G401.6 (cell line): ENCODE results near the gene CDKN1C.
"Not testable (repeated sequence)": the region's sequence is repeated elsewhere in the genome, so short reads cannot be mapped to it uniquely, and the experiment has no call there.

Experiments used
- FAIRE-seq: peaks from 2 replicates; lab custom pipeline; 2012; peaks lifted over from hg19 to GRCh38; lab: Jason Lieb, UNC

The CDKN1C gene

DNA sequence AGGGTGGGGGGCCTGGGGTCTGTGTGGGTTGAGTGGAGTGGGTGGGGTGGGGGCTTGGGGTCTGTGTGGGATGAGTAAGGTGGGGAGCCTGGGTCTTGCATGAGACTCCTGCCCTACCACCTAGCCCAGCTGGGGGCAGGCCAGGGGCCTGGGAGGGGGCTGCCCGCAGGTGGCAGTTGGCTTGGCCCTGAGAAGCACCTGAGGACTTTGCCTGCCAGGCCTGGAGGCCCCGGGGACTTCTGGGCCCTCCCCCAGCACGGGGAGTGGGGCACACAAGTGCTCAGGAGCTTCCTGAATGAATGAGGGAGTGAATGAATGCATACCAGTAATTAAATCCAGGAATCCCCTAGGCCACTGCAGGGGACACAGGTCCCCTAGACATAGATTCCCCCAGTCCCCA is 37.1 kb upstream of the CDKN1C start:
- FAIRE-seq = no peak

DNA sequence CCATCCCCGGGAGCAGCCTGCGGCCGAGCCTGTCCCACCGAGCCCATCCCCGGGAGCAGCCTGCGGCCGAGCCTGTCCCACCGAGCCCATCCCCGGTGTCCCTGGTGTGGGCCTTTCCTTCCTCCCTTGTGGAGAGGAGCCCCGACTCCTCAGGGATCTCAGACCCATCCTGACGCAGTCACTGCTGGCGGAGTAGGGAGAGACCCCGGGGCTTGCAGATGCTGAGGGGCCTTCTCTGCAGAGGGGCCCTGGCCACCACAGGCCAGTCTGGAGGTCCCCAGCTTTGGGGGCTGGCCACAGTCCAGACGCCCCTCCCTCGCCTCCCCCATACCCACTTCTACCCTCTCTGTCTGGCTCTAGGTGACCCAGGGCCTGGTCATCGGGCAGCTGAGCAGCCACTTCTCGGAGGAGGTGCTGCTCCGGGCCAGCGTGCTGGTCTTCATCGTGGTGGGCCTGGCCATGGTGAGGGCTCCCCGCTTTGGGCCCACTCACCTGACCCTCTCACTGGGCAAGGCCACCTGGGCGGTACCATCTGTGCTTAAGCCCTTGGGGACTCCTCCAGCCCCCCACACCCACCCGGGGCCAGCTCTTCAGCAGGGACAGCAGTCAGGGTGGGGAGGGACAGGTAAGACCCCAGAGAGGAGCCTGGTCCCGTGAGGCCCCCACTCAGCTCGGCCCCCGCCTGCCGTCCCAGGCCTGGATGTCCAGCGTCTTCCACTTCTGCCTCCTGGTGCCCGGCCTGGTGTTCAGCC is 36.3 kb upstream of the CDKN1C start:
- FAIRE-seq = no peak

DNA sequence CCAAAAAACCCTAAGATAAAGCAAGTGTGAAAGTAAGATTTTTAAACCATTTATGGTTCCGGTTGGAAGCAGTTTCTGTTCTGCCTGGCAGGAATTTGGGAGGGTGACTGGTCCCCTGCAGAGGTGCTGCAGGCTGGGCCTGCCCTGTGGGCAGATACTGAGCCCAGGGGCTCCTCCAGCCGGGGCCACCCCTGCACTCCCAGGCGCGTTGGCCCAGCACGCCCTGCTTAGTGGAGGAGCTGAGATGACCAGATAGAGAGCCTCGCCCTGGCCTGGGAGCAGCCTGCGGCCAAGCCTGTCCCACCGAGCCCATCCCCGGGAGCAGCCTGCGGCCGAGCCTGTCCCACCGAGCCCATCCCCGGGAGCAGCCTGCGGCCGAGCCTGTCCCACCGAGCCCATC is 35.7 kb upstream of the CDKN1C start:
- no peak for FAIRE-seq

DNA sequence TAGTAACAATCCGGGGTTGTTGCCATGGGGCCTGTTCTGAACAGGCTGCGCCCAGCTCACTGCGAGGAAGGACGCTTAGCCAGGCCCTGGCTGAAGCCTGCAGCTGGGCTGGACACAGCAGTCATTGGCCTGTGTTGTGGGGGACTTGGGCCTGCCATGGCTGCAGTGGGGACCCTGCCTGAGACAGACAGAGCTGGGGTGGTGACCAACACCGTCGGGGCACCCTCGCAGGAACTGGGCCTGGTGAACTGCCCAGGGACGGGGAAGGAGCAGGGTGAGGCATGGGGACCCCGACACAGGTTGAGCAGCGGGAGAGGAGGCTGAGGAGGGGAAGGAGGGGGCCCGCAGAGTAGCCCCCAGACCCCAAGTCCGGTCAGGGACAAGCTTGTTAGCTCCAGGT is 34.8 kb upstream of the CDKN1C start:
- FAIRE-seq = no peak

DNA sequence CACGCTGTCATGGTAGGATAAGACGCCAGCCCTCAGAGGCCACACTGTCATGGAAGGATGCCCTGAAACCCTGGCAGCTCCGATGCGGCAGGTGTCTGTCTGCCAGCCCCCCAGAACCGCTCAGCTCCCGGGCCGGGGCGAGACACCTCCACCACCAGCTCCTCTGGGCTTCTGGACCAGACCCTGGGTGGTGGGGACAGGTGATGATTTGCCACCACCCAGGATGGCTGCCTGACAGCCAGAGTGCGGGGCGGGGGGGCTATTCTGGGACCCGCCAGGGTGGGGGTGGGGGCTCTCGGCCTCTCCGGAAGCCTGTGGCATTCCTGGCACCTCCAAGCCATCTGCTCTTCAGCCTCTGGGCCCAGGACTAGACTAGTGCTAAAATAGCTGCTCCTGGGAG is 34.3 kb upstream of the CDKN1C start:
- FAIRE-seq = no peak

DNA sequence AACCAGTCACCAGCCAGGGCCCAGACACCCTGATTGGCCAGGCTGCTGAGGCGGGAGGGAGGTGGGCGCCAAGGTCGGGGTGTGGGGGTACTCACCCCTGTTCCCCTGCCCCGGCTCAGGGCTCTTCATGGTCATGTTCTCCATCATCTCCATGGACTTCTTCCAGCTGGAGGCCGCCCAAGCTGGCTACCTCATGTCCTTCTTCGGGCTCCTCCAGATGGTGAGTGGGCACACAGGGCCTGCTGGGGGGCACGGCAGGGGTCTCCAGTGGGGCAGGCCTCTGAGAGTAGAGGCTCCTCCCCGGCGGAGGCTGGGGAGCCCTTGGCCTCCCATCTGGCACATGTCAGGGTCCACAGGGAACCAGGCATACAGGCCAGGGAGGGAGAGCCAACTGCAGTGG is 33.6 kb upstream of the CDKN1C start:
- no peak for FAIRE-seq

DNA sequence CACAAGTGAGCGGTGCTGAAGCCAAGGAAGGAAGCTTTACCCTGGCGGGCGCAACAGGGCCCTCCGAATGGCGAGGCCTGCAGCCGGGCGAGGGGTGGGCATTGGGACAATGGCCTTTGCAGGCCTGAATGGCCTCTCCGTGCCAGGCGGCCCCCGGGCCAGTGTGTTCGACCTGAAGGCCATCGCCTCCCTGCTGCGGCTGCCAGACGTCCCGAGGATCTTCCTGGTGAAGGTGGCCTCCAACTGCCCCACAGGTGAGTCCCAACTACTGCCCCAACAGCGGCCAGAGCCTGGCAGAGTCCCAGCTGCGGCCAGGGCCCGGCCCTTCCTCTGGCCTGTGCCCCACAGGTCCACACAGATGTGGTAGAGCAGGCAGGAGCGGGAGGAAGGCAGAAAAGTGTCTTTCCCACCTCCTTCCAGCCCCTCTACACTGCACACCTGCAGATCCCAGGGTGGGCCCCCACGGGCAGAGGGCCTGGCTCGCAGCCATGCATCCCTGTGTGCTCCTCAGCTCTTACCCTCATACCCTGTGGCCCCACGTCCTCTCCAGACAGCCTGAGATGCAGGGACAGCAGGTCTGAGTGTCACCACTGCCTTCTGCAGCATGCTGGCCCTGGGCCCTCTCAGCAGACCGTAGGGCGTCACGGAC is 32.4 kb upstream of the CDKN1C start:
- no peak for FAIRE-seq

DNA sequence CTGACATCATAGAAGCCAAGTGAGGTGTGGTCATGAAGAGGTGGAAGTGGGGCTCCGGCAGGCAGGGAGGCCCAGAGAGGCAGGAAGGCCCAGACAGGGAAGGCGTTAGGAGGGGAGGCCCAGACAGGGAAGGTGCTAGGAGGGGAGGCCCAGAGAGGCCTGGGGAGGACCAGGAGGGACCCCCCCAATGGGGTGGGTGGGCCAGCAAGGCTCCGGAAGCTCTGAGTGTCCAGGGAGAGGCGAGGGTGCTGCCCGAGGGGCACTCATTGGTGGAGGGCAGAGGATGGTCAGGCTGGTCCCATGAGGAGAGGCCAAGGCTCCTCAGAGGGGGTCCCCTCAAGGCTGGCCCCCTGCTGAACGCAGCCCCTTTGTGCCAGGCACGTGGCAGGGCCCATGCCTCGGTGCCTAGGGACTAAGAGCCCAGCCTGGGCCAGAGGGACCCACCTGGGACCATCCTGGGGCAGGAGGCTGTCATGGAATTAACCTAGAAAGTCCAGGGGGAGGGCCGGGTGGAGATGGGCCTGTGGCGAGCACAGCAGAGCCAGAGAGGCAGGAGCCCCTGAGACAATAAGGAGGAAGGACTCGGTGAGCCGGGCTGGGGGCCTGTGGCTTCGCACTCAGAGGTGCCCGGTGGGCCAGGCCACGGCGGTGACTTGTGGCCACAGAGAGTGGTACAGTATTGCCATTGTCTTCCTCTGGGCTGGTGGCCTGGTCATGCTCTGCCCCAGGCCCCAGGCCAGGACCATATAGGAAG is 31.5 kb upstream of the CDKN1C start:
- no peak for FAIRE-seq

DNA sequence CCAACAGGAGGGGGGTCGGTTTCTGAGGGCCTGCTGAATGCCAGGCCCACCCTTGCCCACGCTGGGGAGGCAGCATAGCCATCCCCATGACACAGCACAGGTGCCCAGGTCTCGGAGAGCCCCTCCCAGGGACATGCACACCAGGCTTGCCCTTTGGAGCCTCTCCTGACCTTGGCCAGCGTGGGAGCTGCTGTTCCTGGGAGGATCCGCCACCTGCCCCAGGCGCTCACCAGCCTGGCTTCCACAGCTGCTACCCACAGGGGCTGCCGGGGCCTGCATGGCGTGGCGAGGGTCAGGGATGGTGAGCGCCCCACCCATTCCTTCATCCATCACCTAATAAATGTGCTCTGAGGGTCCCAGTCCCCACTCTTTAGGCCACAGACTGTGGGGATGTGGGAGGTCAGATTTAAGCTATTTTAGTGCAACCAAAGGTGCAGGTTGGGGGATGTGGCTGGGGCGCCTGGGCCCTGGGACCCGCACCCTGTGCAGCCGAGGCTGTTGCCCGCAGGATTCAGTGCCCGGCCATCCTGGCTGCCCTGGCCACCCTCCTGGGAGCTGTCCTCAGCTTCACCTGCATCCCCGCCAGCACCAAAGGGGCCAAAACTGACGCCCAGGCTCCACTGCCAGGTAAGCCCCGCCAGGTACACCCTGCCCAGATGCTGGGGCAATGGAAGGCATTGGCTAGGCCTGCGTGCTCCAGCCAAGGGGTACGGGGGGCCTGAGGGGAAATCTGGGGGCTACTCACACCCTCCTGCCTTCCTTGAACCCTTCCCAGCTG is 30.7 kb upstream of the CDKN1C start:
- FAIRE-seq = no peak

DNA sequence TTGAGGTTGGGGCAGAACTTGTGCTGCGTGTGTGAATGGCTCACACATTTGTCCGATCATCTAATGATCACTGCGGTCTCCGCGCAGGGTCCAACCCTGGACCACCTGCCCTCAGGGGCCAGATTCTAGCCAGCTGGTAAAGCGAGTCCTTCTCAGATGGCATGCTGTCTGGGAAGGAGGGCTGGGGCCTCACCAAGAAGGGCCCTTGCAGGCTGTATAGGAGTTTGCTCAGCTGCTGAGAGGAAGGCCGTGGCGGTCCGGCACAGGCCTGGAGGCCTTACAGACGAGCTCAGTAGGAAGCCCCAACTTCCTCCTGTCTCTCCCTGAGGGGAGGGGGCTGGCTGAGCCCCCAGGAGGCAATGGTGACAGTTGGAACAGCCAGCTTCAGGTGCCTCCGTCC is 29.9 kb upstream of the CDKN1C start:
- no peak for FAIRE-seq

DNA sequence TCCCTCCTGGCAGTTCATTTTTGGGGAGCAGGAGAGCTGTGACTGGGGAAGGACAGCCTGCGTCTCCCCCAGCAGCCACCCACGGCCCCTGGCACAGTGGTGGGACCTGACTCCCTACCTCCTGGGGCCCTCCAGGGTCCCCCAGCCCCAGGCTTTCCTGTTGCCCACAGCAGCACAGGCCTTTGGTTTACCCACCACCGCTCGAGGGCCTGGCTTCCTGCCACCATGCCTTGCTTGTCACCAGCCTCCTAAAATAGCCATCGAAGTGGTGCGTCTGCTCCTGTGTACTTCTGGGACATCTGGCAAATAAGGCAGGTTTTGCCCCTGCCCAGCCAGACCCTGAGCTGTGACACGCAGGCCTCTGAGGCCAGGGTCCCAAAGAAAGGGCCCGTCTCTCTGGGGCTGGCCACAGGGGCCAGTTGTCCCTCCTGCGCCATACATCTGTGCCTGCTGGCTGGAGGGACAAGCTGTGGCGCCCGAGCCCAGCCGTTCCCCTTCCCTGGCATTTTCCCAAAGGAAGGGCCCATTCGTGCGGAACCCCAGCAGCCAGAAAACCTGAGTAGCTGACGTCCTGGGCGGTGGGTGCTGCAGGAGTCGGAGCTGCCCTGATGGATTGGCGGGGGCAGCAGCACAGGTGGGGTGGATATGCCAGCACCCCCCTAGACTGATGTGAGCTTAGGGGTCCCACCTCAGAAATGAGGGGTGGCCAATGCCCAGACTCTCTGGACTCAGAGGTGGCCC is 29.1 kb upstream of the CDKN1C start:
- no peak for FAIRE-seq

DNA sequence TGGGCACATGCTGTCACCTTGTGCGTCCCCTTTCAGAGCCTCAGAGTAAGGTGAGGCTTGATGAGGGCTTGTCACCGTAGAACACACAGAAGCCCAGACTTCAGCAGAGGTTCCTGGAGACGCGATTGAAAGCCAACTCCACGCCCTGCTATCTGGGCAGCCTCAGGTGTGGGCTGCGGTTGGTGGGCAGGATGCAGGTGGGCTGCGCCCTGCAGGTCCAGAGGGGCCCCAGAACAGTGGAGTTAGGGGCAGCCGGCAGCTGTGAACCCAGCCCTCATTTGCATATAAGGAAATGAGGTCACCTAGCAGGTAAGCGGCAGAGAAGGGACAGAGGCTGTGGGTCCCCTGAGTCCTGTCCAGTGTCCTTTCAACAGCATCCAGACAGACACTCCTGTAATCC is 28.2 kb upstream of the CDKN1C start:
- no peak for FAIRE-seq

DNA sequence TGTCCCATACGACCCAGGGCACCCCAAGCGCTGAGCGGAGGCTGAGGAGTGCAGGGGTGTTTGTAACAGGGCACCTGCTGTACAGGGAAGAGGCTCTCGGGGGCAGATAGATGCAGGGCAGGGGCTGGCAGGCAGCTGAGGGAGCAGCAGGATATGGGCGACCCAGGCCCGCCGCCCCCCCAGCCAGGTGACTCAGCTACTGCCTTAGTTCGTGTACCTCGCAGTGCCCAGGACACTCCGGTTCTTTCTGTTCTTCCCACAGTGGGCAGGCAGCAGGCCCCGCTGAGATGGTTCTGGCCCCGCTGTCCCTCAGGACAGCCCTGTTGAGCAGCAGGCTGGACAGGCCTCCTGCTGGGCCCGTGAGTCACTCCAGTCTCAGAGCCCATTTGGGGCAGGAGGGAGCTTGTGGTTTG is 27.4 kb upstream of the CDKN1C start:
- FAIRE-seq = no peak

DNA sequence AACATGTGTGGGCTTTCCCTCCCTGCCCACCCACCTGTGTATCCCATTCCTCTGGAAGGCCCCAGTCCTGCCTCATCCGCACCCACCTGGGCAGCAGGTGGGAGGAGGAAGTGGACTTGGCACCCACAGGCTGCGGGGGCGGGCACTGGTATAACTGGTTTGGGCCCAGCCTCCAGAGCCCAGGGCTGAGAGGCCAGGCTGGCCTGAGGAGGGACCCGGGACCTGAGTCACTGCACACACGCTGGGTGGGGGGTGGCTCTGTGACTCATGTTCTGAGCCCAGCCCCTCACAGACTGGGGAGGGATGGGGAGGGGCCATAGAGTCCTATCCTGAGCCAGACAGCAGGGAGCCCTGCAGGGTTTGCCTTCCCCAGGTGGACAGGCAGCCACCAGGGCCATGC is 26.9 kb upstream of the CDKN1C start:
- FAIRE-seq = no peak

DNA sequence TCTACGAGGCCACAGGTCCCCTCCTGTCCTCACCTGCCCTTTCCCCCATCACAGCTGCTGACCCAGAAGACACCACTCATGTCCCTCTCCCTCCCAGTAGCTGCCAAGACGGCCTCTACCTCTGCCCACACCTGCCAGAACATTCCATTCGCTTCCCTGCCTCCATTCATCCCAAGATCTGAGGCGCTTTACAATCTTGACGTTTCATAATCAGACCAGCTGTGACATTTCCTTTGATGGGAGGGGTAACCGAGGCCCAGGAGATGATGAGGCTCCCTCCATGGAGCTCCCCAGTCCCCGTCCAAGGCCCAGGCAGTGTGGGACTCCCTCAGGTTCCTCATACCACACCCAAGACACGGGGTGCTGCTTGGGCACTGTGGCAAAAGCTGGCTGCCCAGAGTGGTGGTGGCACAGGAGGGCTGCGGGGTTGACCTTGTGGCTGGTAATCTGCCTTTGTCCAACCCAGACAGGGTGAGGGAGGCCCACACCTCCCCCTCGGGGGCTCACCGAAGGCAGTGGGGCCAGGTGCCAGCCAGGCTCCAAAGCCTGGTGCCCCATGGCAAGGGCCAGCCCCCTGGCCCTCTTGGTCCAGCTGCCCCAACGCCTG is 26.3 kb upstream of the CDKN1C start:
- no peak for FAIRE-seq

DNA sequence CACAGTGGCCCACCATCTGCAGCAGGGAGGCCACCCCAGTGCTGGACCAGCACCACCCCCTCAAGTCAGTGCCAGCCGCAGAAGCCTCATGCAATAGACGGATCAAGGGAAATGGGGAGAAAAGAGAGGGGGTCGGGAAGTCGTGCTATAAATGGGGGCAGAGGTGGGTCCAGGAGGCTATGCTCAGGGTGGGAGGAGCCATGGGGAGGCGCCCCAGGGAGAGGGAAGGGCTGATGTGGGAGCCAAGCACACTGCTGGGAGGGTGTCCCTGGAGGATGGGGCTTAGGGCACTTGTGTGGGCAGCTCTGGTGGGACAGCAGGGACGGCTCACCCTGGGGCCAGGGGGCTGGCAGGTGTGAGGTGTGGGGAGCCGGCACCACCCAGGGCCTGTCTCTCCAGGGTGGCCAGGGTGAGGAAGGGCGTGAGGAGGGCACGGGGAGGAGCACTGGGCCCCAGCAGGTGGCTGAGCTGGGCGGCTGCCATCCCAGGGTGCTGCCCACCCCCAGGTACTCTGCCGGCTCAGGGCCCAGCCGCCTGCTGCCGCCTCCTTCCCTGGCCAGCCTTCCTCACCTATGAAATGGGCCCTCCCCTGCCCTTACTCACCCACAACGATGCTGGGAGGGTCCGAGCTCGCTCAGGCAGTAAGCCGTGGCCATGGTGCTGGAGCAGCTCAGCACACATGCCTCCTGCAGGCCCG is 25.7 kb upstream of the CDKN1C start:
- FAIRE-seq = no peak

DNA sequence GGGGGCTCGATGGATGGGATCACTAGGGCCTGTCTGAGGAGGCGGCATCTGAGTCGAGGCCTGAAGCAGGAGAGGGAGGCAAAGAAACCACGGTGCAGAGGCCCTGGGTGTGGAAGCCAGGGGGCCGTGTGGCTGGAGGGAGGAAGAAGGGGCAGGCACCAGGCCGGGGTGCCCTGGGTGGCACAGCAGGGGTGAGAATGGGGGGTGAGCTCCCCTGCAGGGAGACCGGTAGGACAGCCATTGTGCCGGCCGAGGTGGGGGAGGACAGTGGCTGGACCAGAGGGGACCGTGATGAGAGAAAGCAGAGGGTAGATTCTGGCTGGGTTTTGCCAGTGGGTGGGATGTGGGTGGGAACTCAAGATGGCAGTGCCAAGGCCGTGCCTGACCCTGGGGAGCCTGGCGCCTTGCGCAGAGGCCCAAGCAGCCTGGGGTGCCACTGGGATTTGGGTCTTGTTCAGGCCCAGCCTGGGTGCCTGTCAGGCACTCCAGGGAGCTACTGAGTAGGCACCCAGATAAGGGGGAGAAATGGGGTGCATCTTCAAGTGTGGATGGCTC is 24.9 kb upstream of the CDKN1C start:
- no peak for FAIRE-seq

DNA sequence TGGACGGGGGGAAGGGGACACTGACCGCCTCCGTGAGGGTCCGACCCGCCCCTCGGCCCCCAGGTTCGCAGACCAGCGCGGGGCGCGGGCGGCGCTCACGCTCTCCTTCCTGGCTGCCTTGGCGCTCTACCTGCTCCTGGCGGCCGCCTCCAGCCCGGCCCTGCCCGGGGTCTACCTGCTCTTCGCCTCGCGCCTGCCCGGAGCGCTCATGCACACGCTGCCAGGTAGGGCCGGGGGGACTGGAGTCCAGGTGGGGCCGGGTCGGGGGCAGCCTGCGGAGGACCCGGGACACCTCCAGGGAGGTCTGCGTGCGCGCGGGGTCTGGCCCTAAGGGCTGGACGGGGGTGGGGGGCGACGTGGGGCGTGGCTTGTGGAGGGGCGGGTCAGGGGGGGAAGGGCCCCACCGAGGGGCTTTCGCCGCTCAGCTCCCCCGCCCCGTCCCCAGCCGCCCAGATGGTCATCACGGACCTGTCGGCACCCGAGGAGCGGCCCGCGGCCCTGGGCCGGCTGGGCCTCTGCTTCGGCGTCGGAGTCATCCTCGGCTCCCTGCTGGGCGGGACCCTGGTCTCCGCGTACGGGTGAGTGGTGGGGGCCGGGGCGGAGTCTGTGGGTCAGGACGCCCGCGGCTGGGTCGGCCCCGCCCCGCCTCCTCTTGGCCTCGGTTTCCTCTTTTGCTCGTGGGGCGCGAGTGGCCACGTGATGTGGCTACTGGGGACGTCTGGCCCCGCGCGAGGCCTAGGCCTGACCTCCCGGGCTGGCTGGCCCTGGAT is 23.7 kb upstream of the CDKN1C start:
- FAIRE-seq = no peak

DNA sequence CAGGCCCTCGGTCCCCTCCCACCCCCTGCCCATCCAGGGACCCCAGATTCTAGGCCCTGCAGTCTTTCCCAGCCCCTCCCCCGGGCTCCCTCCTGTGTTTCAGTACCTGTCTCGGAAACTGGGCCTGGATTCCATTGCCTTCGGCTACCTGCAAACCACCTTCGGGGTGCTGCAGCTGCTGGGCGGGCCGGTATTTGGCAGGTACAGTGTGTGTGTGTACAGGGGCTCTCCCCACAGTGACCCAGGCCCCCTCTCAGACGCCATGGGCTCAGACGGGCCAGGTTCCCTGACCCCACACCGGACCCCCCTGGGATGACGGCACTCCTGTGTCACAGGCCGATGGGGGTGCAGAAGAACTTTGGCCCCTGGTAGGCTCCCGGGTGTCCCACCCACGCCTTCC is 22.6 kb upstream of the CDKN1C start:
- no peak for FAIRE-seq

DNA sequence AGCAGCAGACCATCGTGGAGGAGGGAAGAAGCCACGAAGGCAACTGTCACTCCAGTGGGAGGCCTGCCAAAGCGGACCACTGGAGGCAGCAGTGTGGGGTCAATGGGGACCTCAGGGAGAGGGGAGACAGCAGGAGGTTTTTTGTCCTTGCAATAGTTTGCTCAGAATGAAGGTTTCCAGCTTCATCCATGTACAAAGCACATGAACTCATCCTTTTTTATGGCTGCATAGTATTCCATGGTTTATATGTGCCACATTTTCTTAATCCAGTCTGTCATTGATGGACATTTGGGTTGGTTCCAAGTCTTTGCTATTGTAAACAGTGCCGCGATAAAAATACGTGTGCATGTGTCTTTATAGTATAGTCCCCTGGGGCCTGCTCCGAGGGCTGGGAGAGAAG is 19.7 kb upstream of the CDKN1C start:
- FAIRE-seq = not testable (repeated sequence)
